OCI-LY1 (cell line): ENCODE data around the gene PGC.

Source experiments
- H2AFZ ChIP-seq: fragments of 200-600 bp; sonication (generic), shearing (Covaris generic); 2 replicates; pipeline ENCODE4 v1.6.0; 2014; ENCODE audit warnings: antibody characterized with exemption, mild to moderate bottlenecking, low read length
- H3F3A ChIP-seq: fragments of 200-600 bp; sonication (generic), shearing (Covaris generic); 2 replicates; pipeline ENCODE4 v1.6.0; 2014; ENCODE audit warnings: mild to moderate bottlenecking, antibody characterized with exemption, low read length, moderate library complexity; ENCODE audit not compliant: insufficient read depth
- H3K27ac ChIP-seq: fragments of 200-600 bp; sonication (generic); 2 replicates; pipeline ENCODE4 v1.5.1; 2014; ENCODE audit warnings: low read length, mixed run types, mild to moderate bottlenecking, low read depth; ENCODE audit not compliant: poor library complexity, severe bottlenecking
- H3K27me3 ChIP-seq: fragments of 200-600 bp; sonication (generic); 2 replicates; pipeline ENCODE4 v1.6.0; 2014; ENCODE audit warnings: antibody characterized with exemption, mild to moderate bottlenecking, low read length, moderate library complexity; ENCODE audit not compliant: insufficient read depth
- H3K36me3 ChIP-seq: fragments of 200-600 bp; sonication (generic); 2 replicates; pipeline ENCODE4 v1.6.1; 2014; ENCODE audit warnings: mild to moderate bottlenecking, antibody characterized with exemption, low read length, moderate library complexity, mixed read lengths; ENCODE audit not compliant: insufficient read depth
- H3K4me1 ChIP-seq: fragments of 200-600 bp; sonication (generic); 2 replicates; pipeline ENCODE4 v1.5.1; 2014; ENCODE audit warnings: mild to moderate bottlenecking, low read length, moderate library complexity; ENCODE audit not compliant: insufficient read depth, severe bottlenecking
- H3K4me2 ChIP-seq: fragments of 200-600 bp; sonication (generic), shearing (Covaris generic); 2 replicates; pipeline ENCODE4 v1.6.1; 2014; ENCODE audit warnings: low read length
- H3K4me3 ChIP-seq: fragments of 200-600 bp; sonication (generic); 2 replicates; pipeline ENCODE4 v1.5.1; 2014; ENCODE audit warnings: low read length, low read depth, mild to moderate bottlenecking, mixed read lengths; ENCODE audit not compliant: poor library complexity, severe bottlenecking
- H3K79me2 ChIP-seq: fragments of 200-600 bp; shearing (Covaris generic); 2 replicates; pipeline ENCODE4 v1.6.1; 2016; ENCODE audit warnings: mixed run types, low read length, mixed read lengths; ENCODE audit not compliant: insufficient read depth
- H3K9ac ChIP-seq: fragments of 200-600 bp; sonication (generic), shearing (Covaris generic); 2 replicates; pipeline ENCODE4 v1.6.1; 2014; ENCODE audit warnings: mild to moderate bottlenecking, low read length, mixed read lengths
- H3K9me2 ChIP-seq: fragments of 200-600 bp; sonication (generic), shearing (Covaris generic); 2 replicates; pipeline ENCODE4 v1.6.1; 2014; ENCODE audit warnings: low read depth, mild to moderate bottlenecking, low read length, mixed read lengths
- H3K9me3 ChIP-seq: fragments of 200-600 bp; shearing (Covaris generic); 2 replicates; pipeline ENCODE4 v1.6.1; 2014; ENCODE audit warnings: low read length, mixed read lengths
- H4K20me1 ChIP-seq: fragments of 200-600 bp; sonication (generic), shearing (Covaris generic); 2 replicates; pipeline ENCODE4 v1.6.0; 2016; ENCODE audit warnings: mild to moderate bottlenecking, low read length; ENCODE audit not compliant: insufficient read depth
- EZH2 ChIP-seq: fragments of 200-600 bp; sonication (generic), shearing (Covaris generic); IDR thresholded peaks from 2 replicates; pipeline ENCODE4 v1.8.0; 2017; ENCODE audit warnings: borderline replicate concordance, mixed run types, mild to moderate bottlenecking, antibody characterized with exemption, low read length, moderate library complexity, mixed read lengths
- TF ChIP-seq, protein P1 (sequence below): fragments of 200-600 bp; sonication (generic), shearing (Covaris generic); IDR thresholded peaks from 2 replicates; pipeline ENCODE4 v1.5.1; 2017; ENCODE audit warnings: mild to moderate bottlenecking, antibody characterized with exemption, low read length, moderate library complexity, mixed read lengths

PGC gene

DNA sequence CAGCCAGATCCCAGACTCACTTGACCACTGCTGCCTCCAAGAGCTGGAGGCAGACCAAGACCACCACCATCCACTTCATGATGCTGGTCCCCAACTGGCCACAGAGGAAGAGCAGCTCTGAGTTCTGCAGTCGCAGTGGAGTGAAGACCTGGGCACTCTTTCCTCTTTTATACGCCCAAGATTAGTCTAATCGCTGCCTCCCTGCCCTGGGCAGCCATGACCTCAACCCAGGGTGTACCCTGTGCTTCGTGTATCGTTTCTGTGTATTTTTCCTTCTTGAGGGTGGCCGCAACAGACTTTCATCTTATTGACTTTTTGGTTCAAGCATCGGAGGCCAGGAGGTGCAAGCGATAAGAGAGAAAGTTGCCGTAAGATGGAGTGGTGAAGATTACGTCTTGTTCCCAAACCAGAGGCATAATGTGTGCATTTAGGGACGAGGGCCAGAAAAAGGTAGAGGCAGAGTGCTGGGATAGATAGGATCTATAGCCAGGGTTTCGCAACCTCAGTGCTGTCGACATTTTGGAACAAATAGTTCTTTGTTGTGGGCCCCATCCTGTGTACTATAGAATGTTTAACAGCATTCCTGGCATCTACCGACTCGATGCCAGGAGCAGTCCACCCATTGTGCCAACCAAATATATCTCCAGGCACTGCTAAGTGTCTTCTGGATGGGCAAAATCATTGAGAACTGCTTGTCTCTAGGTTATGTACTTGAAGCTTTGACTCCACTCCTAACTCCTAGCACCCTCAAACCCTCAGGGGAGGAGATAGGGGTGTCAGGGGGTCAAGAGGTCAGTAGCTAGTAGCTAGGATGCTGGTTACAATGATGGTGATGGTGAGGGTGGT is at the start of gene PGC:
Gene PGC (minus strand): TSS at position 142 of the 846 bp plus-strand sequence. CDS start 63 bp downstream, at position 79.
- H3K4me3 ChIP-seq: no peak within 1 kb of the TSS
- no peaks in the 10 kb centered on the region for H3K27me3 ChIP-seq
- H3K4me1 ChIP-seq: no peaks in the 10 kb centered on the region
- H3K79me2 ChIP-seq: no peaks in the 10 kb centered on the region
- no peak for TF ChIP-seq EZH2
- TF ChIP-seq, protein P1, sequence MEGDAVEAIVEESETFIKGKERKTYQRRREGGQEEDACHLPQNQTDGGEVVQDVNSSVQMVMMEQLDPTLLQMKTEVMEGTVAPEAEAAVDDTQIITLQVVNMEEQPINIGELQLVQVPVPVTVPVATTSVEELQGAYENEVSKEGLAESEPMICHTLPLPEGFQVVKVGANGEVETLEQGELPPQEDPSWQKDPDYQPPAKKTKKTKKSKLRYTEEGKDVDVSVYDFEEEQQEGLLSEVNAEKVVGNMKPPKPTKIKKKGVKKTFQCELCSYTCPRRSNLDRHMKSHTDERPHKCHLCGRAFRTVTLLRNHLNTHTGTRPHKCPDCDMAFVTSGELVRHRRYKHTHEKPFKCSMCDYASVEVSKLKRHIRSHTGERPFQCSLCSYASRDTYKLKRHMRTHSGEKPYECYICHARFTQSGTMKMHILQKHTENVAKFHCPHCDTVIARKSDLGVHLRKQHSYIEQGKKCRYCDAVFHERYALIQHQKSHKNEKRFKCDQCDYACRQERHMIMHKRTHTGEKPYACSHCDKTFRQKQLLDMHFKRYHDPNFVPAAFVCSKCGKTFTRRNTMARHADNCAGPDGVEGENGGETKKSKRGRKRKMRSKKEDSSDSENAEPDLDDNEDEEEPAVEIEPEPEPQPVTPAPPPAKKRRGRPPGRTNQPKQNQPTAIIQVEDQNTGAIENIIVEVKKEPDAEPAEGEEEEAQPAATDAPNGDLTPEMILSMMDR: no peak
- H3K4me2 ChIP-seq: no peak within 1 kb of the TSS
- no peaks in the 10 kb centered on the region for H4K20me1 ChIP-seq
- no peaks in the 10 kb centered on the region for H3K36me3 ChIP-seq
- no peak within 1 kb of the TSS for H2AFZ ChIP-seq
- H3K9me2 ChIP-seq: no peaks in the 10 kb centered on the region
- no peak within 1 kb of the TSS for H3K9ac ChIP-seq
- no peak within 1 kb of the TSS for H3K27ac ChIP-seq
- H3F3A ChIP-seq: no peaks in the 10 kb centered on the region
- H3K9me3 ChIP-seq: no peaks in the 10 kb centered on the region

DNA sequence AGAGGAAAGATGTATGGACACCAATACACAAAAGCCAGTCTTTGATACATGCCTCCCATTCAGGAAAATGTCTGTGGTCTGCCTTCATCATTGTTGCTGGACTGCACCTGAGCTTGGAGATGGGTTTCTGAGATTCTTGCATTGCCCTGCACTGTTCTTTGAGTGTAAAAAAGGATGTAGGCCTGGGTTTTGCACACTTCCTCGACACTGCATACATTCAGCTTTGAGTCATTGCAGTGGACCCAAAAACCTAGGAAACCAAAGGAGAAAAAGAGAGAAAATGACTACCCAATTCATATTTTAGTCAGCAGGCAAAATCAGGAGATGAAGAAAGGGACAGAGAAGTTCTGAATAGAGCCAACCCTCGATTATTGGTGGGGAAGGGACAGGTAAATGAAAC is 49.3 kb upstream of the PGC start:
- Histone ChIP-seq H3K9ac (no peak overlapping the region), H3K4me2 (no peak overlapping the region), H3K4me1 (no peaks in the 10 kb centered on the region), H3K9me2 (no peaks in the 10 kb centered on the region), H3K79me2 (no peaks in the 10 kb centered on the region), H3K4me3 (no peak overlapping the region), H3K27me3 (no peaks in the 10 kb centered on the region), H4K20me1 (no peaks in the 10 kb centered on the region), H3K36me3 (peaks cover 54% of the 10 kb centered on the region; the same call in 1 of the 2 replicates), H3K27ac (no peak overlapping the region), H3F3A (no peaks in the 10 kb centered on the region), H3K9me3 (no peaks in the 10 kb centered on the region), H2AFZ (no peak overlapping the region)
- TF ChIP-seq, protein P1: no peak
- no peak for TF ChIP-seq EZH2

DNA sequence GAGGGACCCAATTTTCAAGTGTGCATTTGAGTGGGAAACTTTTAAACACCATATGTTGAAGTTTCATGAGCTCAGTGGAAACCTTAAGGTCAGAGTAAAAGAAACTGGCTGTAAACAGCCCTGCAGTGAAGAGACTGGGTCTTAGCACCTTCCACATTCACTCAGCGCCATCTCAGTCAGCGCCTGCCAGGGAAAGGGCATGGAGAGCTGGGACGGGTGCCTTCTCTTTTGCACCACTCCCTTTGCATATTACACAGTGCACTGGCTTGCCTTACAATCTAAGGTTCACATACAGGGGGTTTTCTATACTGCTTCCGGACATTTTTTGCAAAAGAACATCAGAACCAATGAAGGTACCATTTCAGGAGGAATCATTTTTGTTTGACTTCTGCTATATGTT is 44.8 kb upstream of the PGC start:
- TF ChIP-seq, protein P1: no peak
- no peak for TF ChIP-seq EZH2
- H4K20me1 ChIP-seq: no peaks in the 10 kb centered on the region
- H3K79me2 ChIP-seq: peaks cover 10% of the 10 kb centered on the region
- H3K27me3 ChIP-seq: no peaks in the 10 kb centered on the region
- no peak overlapping the region for H3K27ac ChIP-seq
- H3K9me2 ChIP-seq: no peaks in the 10 kb centered on the region
- H3K4me2 ChIP-seq: no peak overlapping the region
- no peak overlapping the region for H2AFZ ChIP-seq
- no peaks in the 10 kb centered on the region for H3F3A ChIP-seq
- H3K9me3 ChIP-seq: no peaks in the 10 kb centered on the region
- H3K4me3 ChIP-seq: no peak overlapping the region
- peaks cover 12% of the 10 kb centered on the region for H3K4me1 ChIP-seq
- no peak overlapping the region for H3K9ac ChIP-seq
- H3K36me3 ChIP-seq: peaks cover 43% of the 10 kb centered on the region
